WTC11 (cell line): ENCODE measurements around the gene INTS11. TPM values are rescaled to one million over a fixed set of nuclear protein-coding genes. Genes with fewer than 3 reads are reported as not detected.

Experiments
- ATAC-seq: fragments of 200-7000 bp; cut with Tn5 transposase; 2 replicates; pipeline ENCODE4 v1.10.0; 2021; ENCODE audit warnings: mild to moderate bottlenecking, moderate library complexity
- CTCF ChIA-PET: fragments of 300-600 bp; sonication (Branson Sonifier 250); formaldehyde crosslinking; loops from one replicate; lab custom pipeline; 2021; ENCODE audit warnings: antibody characterized with exemption; lab: Charles Lee
- POLR2A ChIA-PET: fragments of 350-600 bp; sonication (Branson Sonifier 250); formaldehyde crosslinking; loops from one replicate; lab custom pipeline; 2021; ENCODE audit warnings: antibody characterized with exemption; lab: Charles Lee
- DNase-seq: peaks from one replicate; pipeline ENCODE4 v3.0.0; 2021; ENCODE audit warnings: low spot score
- H3K27ac Mint-ChIP-seq: 2 replicates; pipeline ENCODE4 v1.8.0; 2021; ENCODE audit warnings: mixed read lengths
- H3K27me3 Mint-ChIP-seq: 2 replicates; pipeline ENCODE4 v1.8.0; 2021; ENCODE audit warnings: low read depth, mild to moderate bottlenecking, moderate library complexity, mixed read lengths
- H3K36me3 Mint-ChIP-seq: 2 replicates; pipeline ENCODE4 v1.8.0; 2021; ENCODE audit warnings: mixed read lengths
- H3K4me1 Mint-ChIP-seq: 2 replicates; pipeline ENCODE4 v1.8.0; 2022; ENCODE audit warnings: mixed read lengths
- H3K4me3 Mint-ChIP-seq: 2 replicates; pipeline ENCODE4 v1.8.0; 2021; ENCODE audit warnings: mild to moderate bottlenecking, moderate library complexity, mixed read lengths
- H3K9me3 Mint-ChIP-seq: 2 replicates; pipeline ENCODE4 v1.8.0; 2021; ENCODE audit warnings: mixed read lengths
- CTCF ChIP-seq: fragments of 200-600 bp; IDR thresholded peaks from 2 replicates; pipeline ENCODE4 v1.8.0; 2022; ENCODE audit warnings: antibody characterized with exemption
- E2F5 ChIP-seq: sonication (generic); formaldehyde crosslinking; IDR thresholded peaks from 2 replicates; pipeline ENCODE4 v1.8.1; 2022; ENCODE audit warnings: mild to moderate bottlenecking, moderate library complexity, missing genetic modification reagents
- ETV6 ChIP-seq: sonication (generic); formaldehyde crosslinking; IDR thresholded peaks from 2 replicates; pipeline ENCODE4 v1.8.1; 2022; ENCODE audit warnings: mild to moderate bottlenecking, missing genetic modification reagents
- MXD4 ChIP-seq: fragments of 250-450 bp; sonication (Bioruptor Pico); IDR thresholded peaks from 2 replicates; pipeline ENCODE4 v1.8.0; 2021; ENCODE audit warnings: mild to moderate bottlenecking, moderate library complexity, borderline replicate concordance
- NR3C1 ChIP-seq: sonication (generic); formaldehyde crosslinking; conservative IDR thresholded peaks from 2 replicates; pipeline ENCODE4 v1.8.1; 2023; ENCODE audit warnings: low read depth, mild to moderate bottlenecking, missing genetic modification reagents
- OVOL2 ChIP-seq: fragments of 250-450 bp; sonication (Bioruptor Pico); IDR thresholded peaks from 2 replicates; pipeline ENCODE4 v1.9.0; 2021; ENCODE audit warnings: mild to moderate bottlenecking, borderline replicate concordance
- PREB ChIP-seq: sonication (generic); formaldehyde crosslinking; IDR thresholded peaks from 2 replicates; pipeline ENCODE4 v1.8.1; 2022; ENCODE audit warnings: mild to moderate bottlenecking, missing genetic modification reagents, moderate library complexity, borderline replicate concordance
- ZNF416 ChIP-seq: fragments of 250-450 bp; sonication (Bioruptor Pico); IDR thresholded peaks from 2 replicates; pipeline ENCODE4 v1.9.0; 2021; ENCODE audit warnings: mild to moderate bottlenecking, inconsistent platforms
- ZNF425 ChIP-seq: fragments of 250-450 bp; sonication (Bioruptor Pico); conservative IDR thresholded peaks from 2 replicates; pipeline ENCODE4 v1.9.0; 2021; ENCODE audit warnings: mild to moderate bottlenecking
- ZNF671 ChIP-seq: fragments of 250-450 bp; sonication (Bioruptor Pico); IDR thresholded peaks from 2 replicates; pipeline ENCODE4 v1.8.0; 2021; ENCODE audit warnings: mild to moderate bottlenecking
- total RNA-seq: library from RNA; stranded (reverse); gene quantifications from 3 replicates; pipeline ENCODE4 v1.2.3, GENCODE V29; 2021
- TF ChIP-seq, protein P1 (sequence below): fragments of 250-450 bp; sonication (Bioruptor Pico); IDR thresholded peaks from 2 replicates; pipeline ENCODE4 v1.8.0; 2021; ENCODE audit warnings: mild to moderate bottlenecking
- TF ChIP-seq, protein P2 (sequence below): sonication (generic); formaldehyde crosslinking; IDR thresholded peaks from 2 replicates; pipeline ENCODE4 v1.8.0; 2022; ENCODE audit warnings: mild to moderate bottlenecking, missing genetic modification reagents

Gene INTS11
- total RNA-seq, 1 experiment from 2014 or later, result 170 TPM

- TF ChIP-seq ETV6 (CRISPR knock-in tag), result no peak
- TF ChIP-seq CTCF, result no peak
- TF ChIP-seq, protein P1, sequence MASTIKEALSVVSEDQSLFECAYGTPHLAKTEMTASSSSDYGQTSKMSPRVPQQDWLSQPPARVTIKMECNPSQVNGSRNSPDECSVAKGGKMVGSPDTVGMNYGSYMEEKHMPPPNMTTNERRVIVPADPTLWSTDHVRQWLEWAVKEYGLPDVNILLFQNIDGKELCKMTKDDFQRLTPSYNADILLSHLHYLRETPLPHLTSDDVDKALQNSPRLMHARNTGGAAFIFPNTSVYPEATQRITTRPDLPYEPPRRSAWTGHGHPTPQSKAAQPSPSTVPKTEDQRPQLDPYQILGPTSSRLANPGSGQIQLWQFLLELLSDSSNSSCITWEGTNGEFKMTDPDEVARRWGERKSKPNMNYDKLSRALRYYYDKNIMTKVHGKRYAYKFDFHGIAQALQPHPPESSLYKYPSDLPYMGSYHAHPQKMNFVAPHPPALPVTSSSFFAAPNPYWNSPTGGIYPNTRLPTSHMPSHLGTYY, result no peak
- no peak for TF ChIP-seq OVOL2
- TF ChIP-seq MXD4 (CRISPR knock-in tag), result no peak
- TF ChIP-seq PREB (CRISPR knock-in tag), result no peak
- TF ChIP-seq ZNF425, result no peak
These were observed 32.4 kb upstream of the INTS11 start (continued) for GRCh38 chr1:1356796-1357401.

- TF ChIP-seq ZNF416 (CRISPR knock-in tag), result no peak
- TF ChIP-seq ZNF671, result no peak
- ChIA-PET POLR2A (interaction anchor here (1.3 kb wide), 1 partner anchor 77 kb away, joined by 3 read pairs; no protein-coding TSS in a partner anchor), CTCF (interaction anchor here (1.2 kb wide), 1 partner anchor 15 kb away, joined by 6 read pairs; no protein-coding TSS in a partner anchor)
- no peak for ATAC-seq
- Mint-ChIP-seq H3K36me3 (no peaks in the 10 kb centered on the region), H3K27ac (no peak overlapping the region), H3K4me3 (no peak overlapping the region), H3K4me1 (peaks cover 35% of the 10 kb centered on the region), H3K27me3 (peaks cover 17% of the 10 kb centered on the region), H3K9me3 (no peaks in the 10 kb centered on the region)
- no peak for DNase-seq
These were observed 31.8 kb upstream of the INTS11 start for GRCh38 chr1:1356166-1356795.

- no peak overlapping the region for H3K4me3 Mint-ChIP-seq
- no peak for ATAC-seq
- ChIA-PET POLR2A (interaction anchor here (0.8 to 1.3 kb wide), 2 partner anchors 30 to 77 kb away, joined by 3 read pairs; no protein-coding TSS in a partner anchor), CTCF (interaction anchor here (0.7 to 1.2 kb wide), 6 partner anchors 10 to 149 kb away, joined by 3 to 6 read pairs (median 3); no protein-coding TSS in a partner anchor)
- peaks cover 17% of the 10 kb centered on the region for H3K27me3 Mint-ChIP-seq
- DNase-seq, result no peak
- H3K36me3 Mint-ChIP-seq, result no peaks in the 10 kb centered on the region
- no peaks in the 10 kb centered on the region for H3K9me3 Mint-ChIP-seq
- TF ChIP-seq E2F5 (CRISPR knock-in tag) (no peak), NR3C1 (no peak)
- TF ChIP-seq, protein P2, sequence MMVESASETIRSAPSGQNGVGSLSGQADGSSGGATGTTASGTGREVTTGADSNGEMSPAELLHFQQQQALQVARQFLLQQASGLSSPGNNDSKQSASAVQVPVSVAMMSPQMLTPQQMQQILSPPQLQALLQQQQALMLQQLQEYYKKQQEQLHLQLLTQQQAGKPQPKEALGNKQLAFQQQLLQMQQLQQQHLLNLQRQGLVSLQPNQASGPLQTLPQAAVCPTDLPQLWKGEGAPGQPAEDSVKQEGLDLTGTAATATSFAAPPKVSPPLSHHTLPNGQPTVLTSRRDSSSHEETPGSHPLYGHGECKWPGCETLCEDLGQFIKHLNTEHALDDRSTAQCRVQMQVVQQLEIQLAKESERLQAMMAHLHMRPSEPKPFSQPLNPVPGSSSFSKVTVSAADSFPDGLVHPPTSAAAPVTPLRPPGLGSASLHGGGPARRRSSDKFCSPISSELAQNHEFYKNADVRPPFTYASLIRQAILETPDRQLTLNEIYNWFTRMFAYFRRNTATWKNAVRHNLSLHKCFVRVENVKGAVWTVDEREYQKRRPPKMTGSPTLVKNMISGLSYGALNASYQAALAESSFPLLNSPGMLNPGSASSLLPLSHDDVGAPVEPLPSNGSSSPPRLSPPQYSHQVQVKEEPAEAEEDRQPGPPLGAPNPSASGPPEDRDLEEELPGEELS, result 0 out of 2 replicates have a peak, but pooled peaks have one; percentile 27
- no peak overlapping the region for H3K27ac Mint-ChIP-seq
- H3K4me1 Mint-ChIP-seq, result peaks cover 29% of the 10 kb centered on the region
These were observed 31.0 kb upstream of the INTS11 start for GRCh38 chr1:1355416-1355815.
